ENCODE measurements around the gene AGL. TPM values are rescaled to one million over a fixed set of nuclear protein-coding genes. Genes with fewer than 3 reads are reported as not detected.
"Not testable (repeated sequence)": the region's sequence is repeated elsewhere in the genome, so short reads cannot be mapped to it uniquely, and the experiment has no call there.

AGL gene
- total RNA-seq, 1 donor from 2014 or later: 21.1 TPM

DNA sequence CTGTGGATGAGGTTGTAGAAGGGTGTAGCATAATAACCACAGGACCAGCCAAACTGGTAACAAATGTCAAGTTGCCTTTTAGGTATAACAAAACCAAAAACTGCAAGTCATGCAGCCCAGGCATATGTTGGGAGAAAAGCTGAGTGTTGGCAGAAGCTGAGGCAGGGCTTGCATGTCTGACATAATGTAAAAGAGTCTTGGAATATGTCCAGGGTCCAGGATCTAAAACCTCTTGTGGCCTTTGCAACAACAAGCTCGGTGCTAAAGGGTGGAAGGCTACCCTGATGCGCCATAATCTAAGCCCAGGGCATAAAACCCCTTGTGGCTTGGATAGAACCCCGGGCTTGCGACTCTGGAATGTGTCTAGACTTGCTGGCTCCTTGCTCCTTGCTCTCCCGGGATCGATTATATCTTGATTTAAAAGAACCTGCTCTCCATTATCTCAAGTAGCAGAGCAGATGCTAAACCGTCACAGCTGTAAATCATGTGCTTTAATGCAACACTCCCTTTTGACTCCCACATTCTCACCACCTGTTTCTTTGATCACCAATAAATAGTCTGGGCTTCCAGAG lies 93.1 kb downstream of the AGL start:
- DNase-seq (ENCODE audit: low read depth): peak; percentile 4

DNA sequence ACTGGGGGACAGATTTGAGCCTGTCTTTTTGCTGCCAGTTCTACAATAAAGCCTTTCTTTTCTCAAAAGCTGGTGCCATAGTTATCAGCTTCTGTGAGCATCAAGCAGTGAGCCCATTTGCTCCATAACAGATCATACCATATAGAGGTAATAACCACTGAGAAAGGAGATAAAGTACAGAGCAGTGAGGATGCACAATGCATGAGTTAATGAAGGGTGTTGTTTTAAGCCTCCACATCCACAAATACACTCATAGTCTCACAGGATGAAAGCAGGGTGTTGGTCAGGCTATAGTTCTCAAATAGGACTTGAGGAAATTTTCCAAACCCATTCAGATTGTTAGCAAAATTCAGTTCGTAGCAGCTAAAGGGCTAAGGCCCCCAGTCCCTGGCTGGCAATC lies 94.0 kb downstream of the AGL start:
- DNase-seq (ENCODE audit: low read depth): no peak

DNA sequence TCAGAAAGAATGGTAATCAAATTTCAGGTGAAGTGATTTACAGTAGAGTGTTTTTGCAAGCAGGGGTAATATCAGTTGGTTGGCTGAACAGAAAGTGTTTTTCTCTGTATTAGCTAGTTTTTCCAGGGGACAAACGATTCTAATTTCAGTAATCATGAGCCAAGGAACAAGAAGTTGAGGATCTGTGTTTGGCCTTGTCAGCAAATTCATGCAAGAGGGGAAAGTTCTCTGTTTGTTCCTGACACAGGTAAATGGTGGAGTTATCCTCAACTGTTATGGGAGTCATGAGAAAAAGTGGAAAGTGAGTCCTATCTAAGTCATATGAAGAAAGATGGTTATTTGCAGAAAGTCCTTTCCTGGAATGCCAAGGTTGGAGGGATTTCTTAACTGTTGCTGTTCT lies 95.0 kb downstream of the AGL start:
- DNase-seq (ENCODE audit: low read depth): no peak

DNA sequence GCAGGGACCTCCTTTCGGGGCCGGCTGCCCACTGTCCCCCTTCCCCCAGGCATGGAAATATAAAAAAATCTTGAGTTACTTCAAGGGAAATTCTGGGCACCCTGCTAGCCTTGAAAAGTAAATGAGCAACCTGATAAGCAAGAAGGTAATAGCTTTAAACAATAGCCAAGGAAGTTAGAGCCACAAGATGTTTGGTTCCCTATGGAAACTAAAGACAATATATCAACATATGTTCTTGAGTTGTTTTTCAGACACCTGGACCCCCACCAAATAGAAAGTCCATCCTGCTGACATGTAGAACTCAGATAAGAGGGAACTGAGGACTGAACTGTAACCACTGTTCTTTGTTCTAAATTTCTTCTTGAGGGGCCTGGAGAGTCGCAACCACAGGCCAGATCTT lies 100.3 kb downstream of the AGL start:
- DNase-seq (ENCODE audit: low read depth): no peak

DNA sequence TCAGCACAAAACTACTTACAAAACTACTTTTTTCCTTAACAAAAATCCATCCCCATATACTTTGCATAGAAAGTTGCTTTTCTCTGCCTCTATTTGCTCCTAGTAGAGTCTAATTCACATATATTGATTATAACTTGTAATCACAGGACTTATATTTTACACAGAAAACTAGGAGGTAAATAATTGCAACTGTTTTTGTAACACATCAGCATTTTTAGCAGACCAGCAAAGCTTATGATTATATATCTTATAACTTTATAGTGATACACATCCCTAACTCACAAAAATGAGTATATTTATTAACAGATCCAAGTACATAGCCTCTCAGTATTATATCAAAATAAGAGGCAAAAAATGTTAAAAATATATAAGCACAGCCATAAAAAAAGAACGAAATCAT lies 102.4 kb downstream of the AGL start:
- DNase-seq (ENCODE audit: low read depth): no peak

DNA sequence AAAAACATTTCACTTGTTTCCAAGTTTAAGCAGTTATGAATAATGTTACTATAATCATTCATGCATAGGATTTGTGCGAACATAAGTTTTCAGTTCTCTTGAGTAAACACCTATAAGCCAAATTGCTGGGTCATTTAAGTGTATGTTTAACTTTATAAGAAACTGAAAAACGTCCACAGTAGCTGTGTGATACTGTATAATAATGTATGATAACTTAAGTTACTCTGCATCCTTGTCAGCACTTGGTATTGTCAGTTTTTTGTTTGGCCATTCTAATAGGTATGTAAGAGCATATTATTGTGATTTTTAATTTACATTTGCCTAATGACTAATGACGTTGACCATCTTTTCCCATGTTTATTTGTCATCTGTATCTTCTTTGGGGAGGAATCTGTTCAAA lies 105.2 kb downstream of the AGL start:
- DNase-seq (ENCODE audit: low read depth): no peak

DNA sequence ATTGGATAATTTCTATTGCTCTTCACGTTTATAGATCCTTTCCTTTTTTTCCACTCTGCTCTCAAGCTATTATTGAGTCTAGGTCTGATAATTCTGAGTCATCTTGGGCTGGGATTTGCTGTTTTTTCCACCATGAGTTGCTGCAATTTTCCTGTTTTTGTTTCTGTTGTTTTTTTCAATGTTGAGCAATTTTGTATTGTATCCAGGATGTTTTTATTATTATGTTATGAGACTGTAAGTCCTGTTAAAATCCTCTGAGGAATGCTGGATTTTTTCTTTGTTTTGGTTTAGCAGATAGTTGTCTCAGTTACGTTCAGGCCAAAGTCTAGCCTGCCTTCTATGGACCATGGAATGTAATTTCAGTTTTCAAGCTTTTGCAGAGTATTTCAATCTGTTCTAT lies 106.6 kb downstream of the AGL start:
- peak; percentile 19 for DNase-seq (ENCODE audit: low read depth)

DNA sequence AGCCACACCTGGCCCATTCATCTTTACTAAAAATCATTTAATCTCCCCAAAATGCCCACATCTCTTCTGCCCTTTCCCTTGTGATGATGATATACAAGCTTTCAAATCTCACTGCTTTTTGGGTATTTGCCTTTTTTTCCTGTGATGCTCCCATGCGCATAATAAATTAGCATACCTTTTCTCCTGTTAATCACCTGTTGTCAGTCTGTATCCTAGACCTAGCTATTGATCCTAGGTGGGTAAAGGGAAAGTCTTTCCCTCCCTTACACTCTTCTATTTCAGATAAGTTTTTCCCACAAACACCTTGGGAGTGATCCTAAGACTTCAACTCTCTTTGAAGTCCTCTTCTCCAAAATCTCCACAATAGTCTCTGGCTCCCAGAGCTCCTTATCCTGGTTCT lies 107.7 kb downstream of the AGL start:
- DNase-seq (ENCODE audit: low read depth): no peak

DNA sequence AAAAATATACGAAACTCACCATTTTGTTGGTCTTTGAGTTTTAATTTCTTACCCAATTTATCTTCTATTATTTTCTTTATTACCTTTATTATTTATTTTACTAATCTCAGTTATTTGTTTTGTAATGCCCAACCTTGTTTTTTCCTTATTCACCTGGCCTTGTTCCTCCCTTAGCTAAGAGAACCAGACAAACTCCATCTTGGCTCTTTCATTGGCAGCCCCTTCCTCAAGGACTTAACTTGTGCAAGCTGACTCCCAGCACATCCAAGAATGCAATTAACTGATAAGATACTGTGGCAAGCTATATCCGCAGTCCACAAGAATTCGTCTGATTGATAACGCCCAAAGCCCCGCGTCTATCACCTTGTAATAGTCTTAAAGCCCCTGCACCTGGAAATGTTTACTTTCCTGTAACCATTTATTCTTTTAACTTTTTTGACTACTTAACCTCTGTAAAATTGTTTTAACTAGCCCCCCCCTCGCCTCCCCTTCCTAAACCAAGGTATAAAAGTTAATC lies 109.1 kb downstream of the AGL start:
- not testable (repeated sequence) for DNase-seq (ENCODE audit: low read depth)

DNA sequence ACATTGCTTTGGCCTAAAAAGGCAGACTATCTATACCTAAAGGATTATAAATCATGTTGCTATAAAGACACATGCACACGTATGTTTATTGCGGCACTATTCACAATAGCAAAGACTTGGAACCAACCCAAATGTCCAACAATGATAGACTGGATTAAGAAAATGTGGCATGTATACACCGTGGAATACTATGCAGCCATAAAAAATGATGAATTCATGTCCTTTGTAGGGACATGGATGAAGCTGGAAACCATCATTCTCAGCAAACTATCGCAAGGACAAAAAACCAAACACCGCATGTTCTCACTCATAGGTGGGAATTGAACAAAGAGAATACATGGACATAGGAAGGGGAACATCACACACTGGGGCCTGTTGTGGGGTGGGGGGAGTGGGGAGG lies 110.1 kb downstream of the AGL start:
- not testable (repeated sequence) for DNase-seq (ENCODE audit: low read depth)

DNA sequence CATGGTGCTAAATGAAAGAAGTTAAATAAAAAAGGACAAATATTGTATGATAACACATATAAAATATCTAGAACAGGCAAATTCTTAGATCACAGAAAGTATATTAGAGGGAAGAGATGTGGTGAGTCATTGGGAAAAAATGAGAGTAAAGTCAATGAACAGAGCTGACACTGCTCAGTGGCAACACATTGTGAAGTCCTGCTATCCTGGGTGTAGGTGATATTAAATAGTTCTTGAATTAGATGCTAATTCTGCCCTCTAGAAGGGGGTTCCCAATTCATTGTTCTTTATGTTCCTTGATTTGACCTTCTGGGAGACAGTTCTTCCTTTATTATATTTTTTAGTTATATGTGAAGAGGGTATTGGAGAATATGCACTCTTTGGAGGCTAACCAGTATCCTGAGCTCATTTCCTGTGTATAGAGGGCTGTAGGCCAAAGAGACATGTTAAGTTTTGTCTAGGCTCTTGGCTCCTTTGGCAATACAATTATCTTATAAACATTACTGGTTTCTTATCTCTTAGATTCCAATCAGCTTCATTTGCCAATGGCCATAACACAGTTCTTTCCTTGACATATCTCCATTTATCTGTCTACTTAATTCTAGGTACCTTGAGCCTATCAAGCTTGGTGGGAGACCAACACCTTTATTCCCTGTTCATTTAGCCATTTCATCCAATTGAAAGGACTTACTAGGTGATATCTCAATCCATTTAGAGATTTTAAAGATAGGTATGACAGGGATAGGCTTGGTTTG lies 113.1 kb downstream of the AGL start:
- peak; percentile 57 for DNase-seq (ENCODE audit: low read depth)

DNA sequence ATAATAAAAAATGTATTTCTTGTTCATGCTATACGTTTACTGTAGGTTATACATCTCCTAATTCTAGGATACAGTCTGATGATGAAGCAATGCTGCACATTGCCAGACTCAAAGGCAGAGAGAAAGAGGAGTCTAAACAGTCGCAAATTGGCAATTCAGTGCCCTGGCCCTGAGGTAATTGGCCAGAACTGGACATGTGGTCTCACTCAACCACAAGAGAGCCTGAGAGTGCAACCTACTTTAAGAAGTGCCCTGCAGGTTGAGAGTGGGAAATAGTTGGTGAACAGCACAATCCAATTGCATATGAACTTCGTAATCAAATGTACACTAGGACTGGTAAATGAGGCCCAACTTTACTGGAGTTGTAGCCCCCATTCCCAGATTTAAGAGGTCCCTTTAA lies 114.6 kb downstream of the AGL start:
- no peak for DNase-seq (ENCODE audit: low read depth)

DNA sequence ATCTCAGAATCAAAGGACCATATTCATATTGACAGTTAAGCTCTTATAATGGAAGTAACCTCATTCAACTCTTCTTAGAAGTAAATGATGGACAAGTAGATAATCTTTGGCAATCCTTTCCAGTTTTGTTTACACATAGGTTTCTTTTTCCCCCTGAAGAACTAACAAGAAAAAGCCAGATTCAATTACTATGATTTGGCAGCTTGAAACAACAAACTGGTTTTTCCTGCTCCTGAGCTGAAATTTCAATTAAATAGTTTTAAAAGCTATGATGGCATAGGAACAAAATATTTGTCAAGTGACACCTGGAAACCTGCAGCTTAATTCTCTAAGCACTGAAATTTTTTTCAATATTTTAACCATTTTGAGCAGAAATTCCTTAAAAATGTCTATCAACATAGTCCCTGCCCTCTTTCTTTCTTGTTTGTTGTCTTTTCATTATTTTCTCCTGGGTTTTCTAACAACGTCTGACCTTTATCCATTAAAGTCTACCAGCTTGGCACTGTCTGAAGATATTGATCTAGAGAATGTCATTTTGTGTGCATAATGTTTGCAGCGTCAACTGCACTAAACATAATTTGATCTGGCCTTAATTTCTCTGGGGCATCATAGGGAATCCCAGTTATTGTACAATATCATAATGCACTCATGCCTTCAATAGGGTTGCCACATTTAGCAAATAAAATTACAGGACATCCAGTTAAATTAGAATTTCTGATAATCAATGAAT lies 115.7 kb downstream of the AGL start:
- DNase-seq (ENCODE audit: low read depth): peak; percentile 19

DNA sequence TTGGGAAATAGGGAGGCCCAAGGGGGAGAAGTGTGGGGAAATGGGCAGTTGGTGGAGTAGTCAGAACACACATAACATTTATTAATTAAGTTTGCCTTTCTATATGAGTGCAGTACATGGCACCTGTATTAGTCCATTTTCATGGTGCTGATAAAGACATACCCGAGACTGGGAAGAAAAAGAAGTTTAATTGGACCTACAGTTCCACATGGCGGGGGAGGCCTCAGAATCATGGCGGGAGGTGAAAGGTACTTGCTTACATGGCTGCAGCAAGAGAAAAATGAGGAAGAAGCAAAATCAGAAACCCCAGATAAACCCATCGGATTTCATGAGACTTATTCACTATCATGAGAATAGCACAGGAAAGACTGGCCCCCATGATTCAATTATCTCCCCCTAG lies 118.1 kb downstream of the AGL start:
- no peak for DNase-seq (ENCODE audit: low read depth)

DNA sequence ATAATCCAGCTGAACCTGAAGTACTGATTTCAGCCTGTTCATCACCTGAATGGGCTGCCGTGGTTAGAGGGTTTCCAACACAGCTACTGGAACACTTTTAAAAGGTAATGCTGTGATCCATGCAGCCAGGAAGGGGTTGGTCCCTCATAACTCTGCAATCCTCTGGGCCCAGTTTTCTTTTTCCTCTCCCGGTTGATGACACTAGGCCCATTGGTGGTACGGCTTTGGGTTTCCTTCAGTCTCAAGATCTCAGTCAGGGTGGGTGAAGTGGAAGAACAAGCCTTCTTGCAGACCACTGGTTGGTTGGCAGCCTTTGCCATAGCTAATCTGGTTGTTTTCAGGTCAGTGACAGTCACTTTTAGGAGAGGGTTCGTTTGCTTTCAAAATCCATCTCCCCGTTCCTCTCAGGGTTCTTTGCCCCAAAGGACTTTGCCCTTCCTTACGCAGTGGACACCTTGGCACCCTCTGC lies 119.1 kb downstream of the AGL start:
- DNase-seq (ENCODE audit: low read depth): no peak

DNA sequence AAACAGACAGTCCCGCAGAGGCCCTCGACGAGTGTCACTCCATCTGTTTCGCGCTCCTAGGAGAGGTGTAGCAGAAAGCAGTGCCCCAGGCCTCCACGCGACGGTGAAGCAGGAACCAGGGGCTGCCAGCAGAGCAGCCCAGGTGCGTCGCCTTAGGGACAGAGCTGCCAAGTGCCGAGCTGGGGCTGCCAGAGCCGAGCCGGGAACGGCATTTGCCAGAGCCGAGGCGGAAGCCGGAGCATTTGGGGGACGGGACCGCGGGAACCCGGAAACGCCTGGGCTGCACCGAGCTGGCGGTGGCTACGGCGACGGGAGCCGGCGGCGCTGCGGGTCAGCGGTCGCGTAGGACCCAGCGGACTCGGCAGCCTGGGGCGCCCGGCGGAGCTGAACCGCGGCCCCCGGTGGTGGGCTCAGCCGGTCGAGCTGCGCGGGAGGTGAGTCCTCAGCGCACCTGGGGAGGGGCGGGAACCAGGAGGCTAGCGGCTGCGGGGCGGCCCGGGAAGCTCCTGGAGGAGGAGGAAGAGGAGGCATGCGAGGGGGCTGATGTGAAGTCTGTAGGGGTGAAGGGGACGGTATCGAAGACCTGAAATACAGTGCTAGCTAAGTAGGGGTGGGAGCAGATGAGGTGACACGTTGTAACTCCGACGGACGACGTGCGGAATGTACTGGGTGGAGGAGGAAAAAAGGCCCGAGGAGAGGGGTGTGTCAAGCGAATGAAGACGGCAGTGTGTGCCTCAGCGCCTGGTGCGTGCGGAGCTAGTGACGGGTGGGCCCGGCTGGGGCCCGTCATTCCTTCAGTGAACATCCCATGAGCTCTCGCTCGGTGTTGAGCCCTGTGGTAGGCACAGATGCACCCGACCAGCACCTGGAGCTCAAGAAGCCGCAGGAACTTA lies 119.8 kb downstream of the AGL start, which contains the start of gene SLC35A3:
Gene SLC35A3 (plus strand): TSS at position 268 of the 893 bp plus-strand sequence. CDS start 23,559 bp downstream, outside the sequence.
- DNase-seq (ENCODE audit: low read depth): peak; percentile 44

DNA sequence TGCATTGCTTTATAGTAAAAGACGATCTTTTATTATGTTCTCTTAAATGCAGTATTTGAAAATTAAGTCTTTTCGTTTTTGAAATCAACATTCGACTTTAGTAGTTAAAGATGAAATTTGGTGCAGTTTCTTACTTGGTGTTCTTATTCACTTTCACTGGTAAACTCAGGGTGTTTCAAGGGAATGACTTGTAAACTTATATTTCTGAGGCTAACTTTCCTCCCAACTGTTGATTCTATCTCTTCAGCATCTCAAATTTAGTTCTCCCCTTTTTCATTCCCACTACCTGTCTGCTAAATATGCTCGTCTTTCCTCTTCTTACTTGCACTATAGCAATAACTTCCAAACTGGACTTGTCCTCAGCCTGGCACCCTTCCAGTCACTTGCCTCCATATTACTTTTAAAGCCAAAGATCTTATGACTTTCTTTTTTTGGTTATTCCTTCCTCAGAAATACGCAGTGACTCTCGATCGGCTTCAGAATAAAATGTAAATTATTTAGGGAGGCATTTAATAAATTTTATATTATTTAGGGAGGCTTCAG lies 120.6 kb downstream of the AGL start:
- no peak for DNase-seq (ENCODE audit: low read depth)

DNA sequence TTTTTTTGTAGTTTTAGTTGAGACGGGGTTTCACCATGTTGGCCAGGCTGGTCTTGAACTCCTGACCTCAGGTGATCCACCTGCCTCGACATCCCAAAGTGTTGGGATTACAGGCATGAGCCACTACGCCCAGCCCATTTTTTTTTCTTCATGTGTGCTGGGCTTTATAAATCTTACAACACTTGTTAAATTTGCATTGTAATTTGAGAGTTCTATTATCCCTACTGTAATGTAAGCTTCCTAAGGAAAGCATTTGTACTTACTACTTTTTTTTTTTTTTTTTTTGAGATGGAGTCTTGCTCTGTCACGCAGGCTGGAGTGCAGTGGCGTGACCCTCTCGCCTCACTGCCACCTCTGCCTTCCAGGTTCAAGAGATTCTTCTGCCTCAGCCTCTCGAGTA lies 121.9 kb downstream of the AGL start:
- not testable (repeated sequence) for DNase-seq (ENCODE audit: low read depth)
